Effector CD4-positive, alpha-beta T cell (primary cell): Measurements from ENCODE around the gene LPGAT1.
"Not testable (repeated sequence)": the region's sequence is repeated elsewhere in the genome, so short reads cannot be mapped to it uniquely, and the experiment has no call there.

ENCODE experiments used
- DNase-seq: peaks from one replicate; pipeline ENCODE4 v3.0.0-alpha.2; 2020

Gene LPGAT1

GRCh38 chr1:211731456-211732292 is 98.9 kb downstream of the LPGAT1 start:
- DNase-seq: no peak

GRCh38 chr1:211730347-211730746 is 100.2 kb downstream of the LPGAT1 start:
- no peak for DNase-seq

- no peak for DNase-seq
Measured at GRCh38 chr1:211729238-211729637, 101.3 kb downstream of the LPGAT1 start.

- DNase-seq: no peak
Measured at GRCh38 chr1:211726467-211726995, 104.0 kb downstream of the LPGAT1 start.

GRCh38 chr1:211724687-211725196 is 105.8 kb downstream of the LPGAT1 start:
- no peak for DNase-seq

- no peak for DNase-seq
Measured at GRCh38 chr1:211723273-211723672, 107.3 kb downstream of the LPGAT1 start.

GRCh38 chr1:211722277-211723175 is 108.0 kb downstream of the LPGAT1 start:
- DNase-seq: no peak

GRCh38 chr1:211716555-211716954 is 114.0 kb downstream of the LPGAT1 start:
- not testable (repeated sequence) for DNase-seq

- no peak for DNase-seq
Measured at GRCh38 chr1:211715971-211716370, 114.6 kb downstream of the LPGAT1 start.

- DNase-seq: no peak
Measured at GRCh38 chr1:211714154-211714553, 116.4 kb downstream of the LPGAT1 start.

GRCh38 chr1:211713231-211713630 is 117.3 kb downstream of the LPGAT1 start:
- DNase-seq: no peak

GRCh38 chr1:211711315-211711705 is 119.3 kb downstream of the LPGAT1 start:
- DNase-seq: no peak

GRCh38 chr1:211710566-211711314 is 119.8 kb downstream of the LPGAT1 start:
- no peak for DNase-seq

- no peak for DNase-seq
Measured at GRCh38 chr1:211708926-211709325, 121.6 kb downstream of the LPGAT1 start.

GRCh38 chr1:211708006-211708405 is 122.6 kb downstream of the LPGAT1 start:
- no peak for DNase-seq

GRCh38 chr1:211705467-211706091 is 125.0 kb downstream of the LPGAT1 start:
- no peak for DNase-seq

- no peak for DNase-seq
Measured at GRCh38 chr1:211704543-211704942, 126.0 kb downstream of the LPGAT1 start.

GRCh38 chr1:211703812-211704537 is 126.6 kb downstream of the LPGAT1 start:
- no peak for DNase-seq

GRCh38 chr1:211701733-211702132 is 128.8 kb downstream of the LPGAT1 start:
- DNase-seq: no peak

- no peak for DNase-seq
Measured at GRCh38 chr1:211699059-211699458, 131.5 kb downstream of the LPGAT1 start.
